NCI-H748 (cell line): ENCODE results near the gene TMED6.
"Not testable (repeated sequence)": the region's sequence is repeated elsewhere in the genome, so short reads cannot be mapped to it uniquely, and the experiment has no call there.

Experiments used
- DNase-seq: peaks from one replicate; lab custom pipeline; 2025; ENCODE audit not compliant: unreplicated experiment; lab: John Stamatoyannopoulos, UW

The TMED6 gene

GRCh38 chr16:69306031-69306430 lies 45.6 kb downstream of the TMED6 start:
- DNase-seq, result no peak

GRCh38 chr16:69302301-69302700 lies 49.3 kb downstream of the TMED6 start:
- no peak for DNase-seq

- DNase-seq, result no peak
These were observed 49.7 kb downstream of the TMED6 start for GRCh38 chr16:69301861-69302260.

- DNase-seq, result no peak
These were observed 50.4 kb downstream of the TMED6 start for GRCh38 chr16:69301187-69301586.

- no peak for DNase-seq
These were observed 53.3 kb downstream of the TMED6 start for GRCh38 chr16:69298261-69298660.

GRCh38 chr16:69296771-69297170 lies 54.8 kb downstream of the TMED6 start:
- not testable (repeated sequence) for DNase-seq

- DNase-seq, result no peak
These were observed 57.5 kb downstream of the TMED6 start for GRCh38 chr16:69294051-69294450.

GRCh38 chr16:69293401-69293800 lies 58.2 kb downstream of the TMED6 start:
- no peak for DNase-seq
